Dedifferentiated amniotic fluid mesenchymal stem cell (primary cell): ENCODE measurements around the gene SKOR2.

ENCODE experiments used
- DNase-seq: peaks from one replicate; pipeline ENCODE4 v3.0.0-alpha.2; 2016; ENCODE audit errors: extremely low spot score

Gene SKOR2, protein sequence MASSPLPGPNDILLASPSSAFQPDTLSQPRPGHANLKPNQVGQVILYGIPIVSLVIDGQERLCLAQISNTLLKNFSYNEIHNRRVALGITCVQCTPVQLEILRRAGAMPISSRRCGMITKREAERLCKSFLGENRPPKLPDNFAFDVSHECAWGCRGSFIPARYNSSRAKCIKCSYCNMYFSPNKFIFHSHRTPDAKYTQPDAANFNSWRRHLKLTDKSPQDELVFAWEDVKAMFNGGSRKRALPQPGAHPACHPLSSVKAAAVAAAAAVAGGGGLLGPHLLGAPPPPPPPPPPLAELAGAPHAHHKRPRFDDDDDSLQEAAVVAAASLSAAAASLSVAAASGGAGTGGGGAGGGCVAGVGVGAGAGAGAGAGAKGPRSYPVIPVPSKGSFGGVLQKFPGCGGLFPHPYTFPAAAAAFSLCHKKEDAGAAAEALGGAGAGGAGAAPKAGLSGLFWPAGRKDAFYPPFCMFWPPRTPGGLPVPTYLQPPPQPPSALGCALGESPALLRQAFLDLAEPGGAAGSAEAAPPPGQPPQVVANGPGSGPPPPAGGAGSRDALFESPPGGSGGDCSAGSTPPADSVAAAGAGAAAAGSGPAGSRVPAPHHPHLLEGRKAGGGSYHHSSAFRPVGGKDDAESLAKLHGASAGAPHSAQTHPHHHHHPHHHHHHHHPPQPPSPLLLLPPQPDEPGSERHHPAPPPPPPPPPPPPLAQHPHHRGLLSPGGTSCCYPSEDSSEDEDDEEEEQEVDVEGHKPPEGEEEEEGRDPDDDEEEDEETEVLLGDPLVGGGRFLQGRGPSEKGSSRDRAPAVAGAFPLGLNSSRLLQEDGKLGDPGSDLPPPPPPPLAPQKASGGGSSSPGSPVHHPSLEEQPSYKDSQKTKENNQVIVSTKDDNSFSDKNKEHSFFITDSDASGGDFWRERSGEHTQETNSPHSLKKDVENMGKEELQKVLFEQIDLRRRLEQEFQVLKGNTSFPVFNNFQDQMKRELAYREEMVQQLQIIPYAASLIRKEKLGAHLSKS

DNA sequence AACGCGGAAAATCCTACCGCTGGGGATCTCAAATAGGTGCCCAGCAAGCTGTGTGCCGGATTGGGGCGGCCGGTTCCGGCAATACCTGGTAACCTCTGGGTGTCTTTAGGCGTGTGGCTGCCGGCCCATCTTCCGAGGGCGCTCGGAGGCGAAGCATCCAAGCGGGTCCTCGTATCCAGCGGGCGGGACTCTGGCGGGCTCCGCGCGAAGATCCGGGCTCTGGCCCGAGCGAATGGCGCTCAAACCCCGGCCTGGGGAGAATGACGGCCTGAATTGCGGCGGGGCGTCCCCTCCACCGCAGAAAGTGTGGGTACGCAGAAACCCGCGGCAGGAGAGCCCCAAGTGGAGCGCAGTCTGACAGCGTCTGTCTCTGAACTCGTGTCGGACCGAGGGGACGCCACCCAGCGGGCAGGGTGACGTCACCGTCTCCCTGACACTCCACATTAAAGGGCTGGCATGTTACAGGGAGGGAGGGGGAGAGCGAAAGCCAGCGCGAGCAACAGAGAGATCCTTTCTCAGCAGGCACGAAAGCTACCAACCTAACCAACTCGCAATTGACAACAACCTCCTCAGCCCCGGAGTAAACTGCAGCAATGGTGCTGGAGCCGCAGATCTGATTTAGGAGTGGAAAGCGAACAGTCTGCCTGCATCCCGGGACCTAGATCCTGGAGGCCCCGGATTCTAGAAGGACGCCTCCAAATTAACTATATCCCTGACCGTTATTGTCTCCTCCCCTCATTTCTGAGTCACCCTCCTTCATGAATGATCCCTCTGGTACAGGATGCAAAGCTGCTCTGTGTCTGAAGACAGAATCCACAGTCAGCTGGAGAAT is at the start of gene SKOR2:
SKOR2 (minus strand) TSS at position 372 of the 832 bp plus-strand sequence. CDS start 2,477 bp downstream, outside the sequence.
- no peak for DNase-seq

DNA sequence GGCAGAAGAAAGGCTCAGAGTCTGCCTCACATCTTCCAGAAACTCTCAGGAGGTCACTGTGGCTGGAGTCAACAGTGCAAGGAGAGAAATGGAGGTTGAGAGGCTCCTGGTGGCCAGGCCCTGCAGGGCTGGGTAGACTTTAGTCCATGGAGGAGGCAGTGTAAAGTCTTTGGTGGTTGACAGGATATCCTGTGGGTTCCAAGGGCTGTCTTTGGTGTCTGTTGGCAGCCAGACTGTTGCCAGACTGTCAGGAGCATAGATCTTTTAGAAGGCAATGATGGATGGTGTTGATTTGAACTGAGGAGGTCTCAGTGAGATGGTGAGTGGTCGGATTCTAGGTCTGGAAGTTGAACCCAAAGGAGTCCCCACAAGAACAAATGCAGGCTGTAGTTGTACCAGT is 45.0 kb upstream of the SKOR2 start:
- no peak for DNase-seq

DNA sequence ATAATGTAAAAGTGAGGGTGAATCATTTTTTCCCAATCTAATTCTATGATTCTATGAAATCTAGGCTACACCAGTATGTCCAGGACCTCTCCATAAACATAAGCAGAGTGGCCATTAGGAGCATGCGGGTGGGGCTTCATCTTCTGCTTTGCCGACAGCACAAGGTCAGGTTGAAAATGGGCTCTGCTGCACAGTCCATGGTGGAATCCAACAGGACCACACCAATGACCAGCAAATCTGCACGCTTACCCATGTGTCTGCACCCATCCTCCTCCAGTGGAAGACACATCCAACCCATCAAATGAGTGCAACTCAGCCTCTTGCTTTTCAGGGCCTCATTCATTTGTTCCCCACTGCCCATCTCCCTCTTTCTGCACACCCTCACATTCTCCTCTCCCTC is 43.3 kb upstream of the SKOR2 start:
- DNase-seq: no peak

DNA sequence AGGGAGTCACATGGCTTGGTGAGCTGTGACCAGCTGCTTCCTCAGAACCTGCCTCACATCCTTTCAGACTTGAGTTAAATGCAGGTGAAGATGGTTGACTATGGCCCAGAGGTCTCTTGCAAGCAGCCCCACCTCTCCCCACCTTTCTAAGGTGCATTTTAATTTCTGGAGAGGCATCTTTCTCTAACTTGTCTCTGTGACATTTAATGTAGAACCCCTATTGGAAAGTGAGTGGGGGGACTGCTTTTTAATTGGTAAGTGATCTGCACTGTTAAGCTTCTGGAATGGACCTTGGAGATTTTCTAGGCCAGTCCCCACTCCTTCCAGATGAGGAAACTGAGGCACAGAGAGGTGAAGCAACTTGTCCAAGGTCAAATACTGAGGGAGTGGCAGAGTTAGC is 37.3 kb upstream of the SKOR2 start:
- no peak for DNase-seq

DNA sequence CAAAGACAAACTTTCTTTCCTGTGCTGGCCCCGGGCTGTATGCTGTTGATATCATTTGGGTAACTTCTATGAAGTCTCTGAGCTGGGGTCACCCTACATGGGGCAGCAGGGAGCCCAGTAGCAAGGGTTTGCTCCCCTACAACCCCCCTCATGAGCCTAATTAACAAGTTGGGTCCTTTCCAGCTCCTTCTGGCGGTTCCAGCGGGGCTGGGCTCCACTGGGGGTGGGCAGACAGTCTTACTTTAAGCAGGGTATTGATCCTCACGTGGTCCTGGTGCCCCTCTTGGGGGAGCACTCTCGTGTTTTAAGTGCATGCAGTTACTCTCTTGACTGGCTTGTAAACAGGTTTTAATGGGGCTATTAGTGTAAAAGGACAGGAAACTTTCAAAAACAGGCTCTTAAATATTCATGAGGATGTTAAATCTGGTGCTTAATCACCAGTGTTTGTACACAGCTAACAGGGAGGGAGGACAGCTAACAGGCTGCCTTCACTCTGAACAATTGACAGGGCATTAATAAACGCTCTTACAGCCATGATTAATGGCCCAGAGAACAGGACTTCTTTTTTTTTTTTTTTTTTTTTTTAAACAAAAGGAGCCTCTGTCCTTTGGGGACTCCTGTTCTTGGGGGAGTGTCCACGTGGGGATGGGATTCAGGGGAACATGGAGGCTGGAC is 36.6 kb upstream of the SKOR2 start:
- DNase-seq: no peak

DNA sequence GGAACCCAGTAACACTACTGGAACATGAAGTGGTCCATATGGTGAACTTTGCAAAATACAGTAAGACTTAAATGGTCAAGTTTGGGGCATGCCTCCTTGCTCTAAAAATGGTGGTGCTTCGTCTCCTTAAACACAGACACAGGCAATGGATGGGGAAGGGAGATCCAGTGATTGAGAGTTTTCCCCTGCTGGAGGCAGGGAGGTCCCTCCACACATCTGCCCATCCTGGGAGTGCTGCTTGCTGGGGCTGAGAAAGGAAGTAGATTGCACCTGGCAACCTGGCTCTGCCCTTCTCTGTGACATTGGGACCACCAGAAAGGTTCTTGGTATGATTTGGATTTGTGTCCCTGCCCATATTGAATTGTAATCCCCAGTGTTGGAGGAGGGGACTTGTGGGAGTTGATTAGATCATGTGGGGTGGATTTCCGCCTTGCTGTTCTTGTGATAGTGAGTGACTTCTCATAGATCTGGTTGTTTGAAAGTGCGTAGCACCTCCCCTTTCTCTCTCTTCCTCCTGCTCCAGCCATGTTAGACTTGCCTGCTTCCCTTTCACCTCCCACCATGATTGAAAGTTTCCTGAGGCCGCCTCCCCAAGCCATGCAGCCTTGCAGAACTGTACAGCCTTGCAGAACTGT is 35.4 kb upstream of the SKOR2 start:
- no peak for DNase-seq

DNA sequence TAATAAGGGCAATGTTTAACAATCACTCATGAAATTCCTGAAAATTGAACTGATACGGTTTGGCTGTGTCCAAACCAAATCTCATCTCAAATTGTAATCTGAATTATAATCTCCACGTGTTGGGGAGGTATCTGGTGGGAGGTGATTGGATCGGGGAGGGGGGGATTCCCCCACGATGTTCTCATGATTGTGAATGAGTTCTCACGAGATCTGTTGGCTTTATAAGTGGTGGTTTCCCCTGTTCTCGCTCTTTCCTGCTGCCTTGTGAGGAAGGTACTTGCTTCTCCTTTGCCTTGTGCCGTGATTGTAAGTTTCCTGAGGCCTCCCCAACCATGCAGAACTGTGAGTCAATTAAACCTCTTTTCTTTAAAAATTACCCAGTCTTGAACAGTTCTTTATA is 34.0 kb upstream of the SKOR2 start:
- no peak for DNase-seq

DNA sequence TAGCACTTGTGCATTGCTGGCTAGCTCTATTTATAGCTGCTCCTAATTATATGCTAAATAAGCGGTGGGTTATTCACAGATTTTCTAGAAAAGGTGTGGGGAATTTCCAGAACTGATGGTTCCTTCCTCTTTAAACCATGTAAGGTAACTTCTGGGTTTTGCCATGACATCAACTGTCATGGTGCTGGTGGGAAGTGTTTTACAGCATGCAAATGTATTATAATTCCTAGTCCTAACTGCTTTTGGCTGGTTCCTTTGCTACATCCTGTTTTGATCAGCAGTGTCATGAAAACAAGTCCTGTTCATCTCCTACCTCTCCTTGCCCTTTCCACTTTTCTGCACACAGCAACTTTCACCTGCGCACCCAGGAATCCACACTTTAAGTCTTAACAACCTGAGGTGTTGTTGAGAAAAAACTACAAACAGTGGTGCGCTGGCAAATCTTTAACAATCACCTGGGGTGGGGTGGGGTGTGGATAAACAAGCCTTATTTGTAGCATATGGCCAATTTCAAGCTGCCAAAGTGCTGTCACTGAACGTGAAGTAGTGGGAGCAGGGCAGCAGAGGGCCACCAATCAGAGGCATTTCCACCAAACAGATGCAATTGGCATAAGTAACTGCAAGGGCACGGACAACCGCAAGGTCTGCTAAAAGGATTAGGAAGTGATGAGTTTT is 33.4 kb upstream of the SKOR2 start:
- DNase-seq: no peak

DNA sequence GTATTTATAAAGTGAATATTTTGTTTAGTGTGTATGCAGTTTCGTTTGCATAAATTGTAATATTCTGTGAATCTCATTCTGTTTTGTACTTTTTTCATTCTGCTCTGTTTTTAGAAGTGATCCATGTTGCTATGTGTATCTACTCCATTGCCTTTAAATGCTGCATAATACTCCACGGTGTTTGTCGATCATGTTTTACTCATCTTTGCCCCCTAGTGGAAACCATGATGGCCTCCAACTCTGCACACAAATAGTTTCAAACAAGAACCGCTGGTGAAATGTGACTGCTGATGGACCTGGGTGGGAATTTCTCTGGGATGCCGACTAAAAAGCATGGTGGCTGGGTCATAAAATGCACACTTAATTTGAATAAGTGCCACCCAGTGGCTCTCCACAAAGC is 32.0 kb upstream of the SKOR2 start:
- no peak for DNase-seq

DNA sequence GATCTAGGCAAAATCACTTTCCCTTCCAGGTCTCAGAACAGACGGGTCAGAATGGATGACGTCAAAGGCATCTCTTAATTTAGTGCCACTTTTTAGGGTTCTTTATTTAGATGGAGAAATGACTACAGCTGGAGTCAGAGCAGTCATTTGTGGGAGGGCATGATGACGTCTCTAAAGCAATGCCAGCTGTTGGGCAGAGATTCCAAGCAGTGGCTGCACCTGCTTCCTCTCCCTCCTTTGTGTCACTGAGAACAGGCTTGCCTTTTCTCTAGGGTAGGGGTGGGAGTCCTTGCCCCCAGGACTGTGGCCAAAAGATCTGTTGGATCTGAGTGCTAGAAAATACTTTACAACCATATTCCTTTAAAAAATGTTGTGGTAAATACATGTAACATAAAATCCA is 28.7 kb upstream of the SKOR2 start:
- no peak for DNase-seq

DNA sequence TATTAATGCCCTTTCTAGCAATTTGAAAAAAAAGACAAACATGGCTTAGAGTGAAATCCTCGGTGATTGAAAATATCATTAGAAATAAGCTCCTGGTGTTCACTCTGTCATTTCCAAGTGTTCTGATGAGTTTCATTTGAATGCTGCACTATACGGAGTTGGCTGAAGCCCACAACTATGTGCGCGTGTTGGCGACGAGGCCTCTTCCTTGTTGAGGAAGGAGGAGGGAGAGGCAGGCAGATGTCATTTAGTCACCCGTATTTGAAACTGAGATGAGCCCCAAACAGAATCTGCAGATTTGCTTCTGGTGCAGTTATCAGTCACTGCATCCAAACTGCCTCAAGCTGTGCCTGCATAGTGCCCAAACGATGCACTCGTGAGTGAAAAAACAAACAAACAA is 23.5 kb upstream of the SKOR2 start:
- no peak for DNase-seq

DNA sequence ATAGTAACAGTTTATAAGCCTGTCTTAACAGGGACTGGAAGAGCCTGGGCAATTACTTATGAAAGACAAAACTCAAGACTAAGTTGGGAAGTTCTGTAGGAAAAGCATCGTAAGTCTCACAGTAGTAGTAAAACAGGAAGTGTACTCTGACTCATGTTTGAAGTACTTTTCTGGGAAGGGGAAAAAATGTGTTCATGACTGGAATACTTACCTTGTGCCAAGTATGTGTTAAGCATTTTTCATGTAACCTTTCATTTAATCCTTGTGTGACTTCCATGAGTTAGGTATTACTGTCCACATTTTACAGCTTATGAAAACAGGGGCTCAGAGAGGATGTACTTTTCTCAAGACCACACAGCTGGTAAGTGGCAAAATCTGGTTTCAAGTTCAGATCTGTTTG is 13.7 kb upstream of the SKOR2 start:
- DNase-seq: no peak

DNA sequence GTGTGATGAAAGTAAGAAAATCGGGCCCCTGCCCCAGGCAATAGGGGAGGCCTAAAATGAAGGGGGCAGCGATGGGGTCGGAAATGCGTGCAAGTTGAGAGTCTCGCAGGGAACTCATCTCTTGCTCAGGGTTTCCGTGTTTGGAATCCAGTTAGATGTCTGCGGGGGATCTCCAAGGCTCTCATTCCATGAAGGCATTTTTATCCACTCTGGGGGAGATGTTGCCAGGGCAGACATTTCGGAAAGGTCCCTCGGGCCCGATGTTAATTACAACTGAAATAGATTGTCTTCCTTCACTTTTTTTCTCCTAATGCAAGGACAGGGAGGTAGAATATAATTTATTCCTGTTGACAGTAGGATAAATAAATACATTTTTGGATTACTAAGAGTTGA is 12.8 kb upstream of the SKOR2 start:
- no peak for DNase-seq

DNA sequence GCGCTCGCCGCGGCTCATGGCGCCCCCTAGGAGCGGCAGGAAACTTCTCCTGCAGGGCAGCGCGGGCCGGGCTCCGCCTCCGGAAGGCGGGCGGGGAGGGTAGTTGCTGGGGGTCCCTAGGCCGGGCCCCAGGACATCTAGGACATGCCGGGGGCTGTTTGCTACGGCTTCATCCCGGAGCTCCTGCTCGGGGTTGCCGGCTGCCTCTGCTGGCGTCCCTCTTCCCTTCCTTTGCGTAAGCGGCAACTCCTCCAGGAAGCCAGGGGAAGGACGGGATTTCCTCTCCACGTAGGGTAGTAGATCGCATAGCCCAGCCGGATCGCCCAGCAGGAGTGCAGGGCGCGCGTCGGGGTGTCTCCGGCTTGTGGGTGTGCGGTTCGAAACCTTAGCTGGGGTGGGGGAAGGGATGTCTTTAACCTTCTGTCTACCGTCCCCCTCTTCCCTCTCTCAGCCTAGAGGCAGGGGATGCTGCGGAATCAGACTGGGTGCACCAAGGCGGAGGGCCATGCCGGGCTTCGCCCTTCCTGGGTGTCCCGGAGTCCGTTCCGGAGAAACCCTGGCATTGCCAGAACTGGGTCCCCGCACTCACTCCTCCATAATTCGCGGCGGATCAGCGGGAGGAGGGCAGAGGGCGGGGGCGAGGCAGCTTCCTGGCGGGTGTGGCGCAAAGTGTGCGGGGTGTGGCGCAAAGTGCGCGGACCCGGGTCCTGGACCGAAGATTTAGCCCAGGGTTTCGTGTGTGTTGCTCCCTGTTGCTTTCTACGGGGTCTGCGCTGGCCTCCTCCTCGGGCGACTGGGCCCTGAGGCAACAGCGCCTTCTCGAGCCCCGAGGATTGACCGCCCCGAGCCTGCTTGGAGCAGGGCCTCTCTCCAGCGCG is 12.2 kb upstream of the SKOR2 start:
- DNase-seq: no peak

DNA sequence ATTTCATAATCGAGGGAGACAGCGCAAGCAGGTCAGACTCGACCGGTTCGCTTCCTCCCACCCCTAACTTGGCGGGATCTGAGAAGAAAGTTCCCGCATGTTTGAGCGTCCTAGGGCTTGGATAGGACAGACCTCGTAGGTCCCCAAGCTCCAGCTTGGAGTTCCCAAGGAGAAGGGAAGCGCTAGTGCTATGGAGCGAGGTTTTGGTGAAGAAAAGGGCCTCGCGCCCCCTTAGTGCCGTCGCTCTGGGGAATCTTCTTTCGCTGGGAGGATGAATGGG is 11.6 kb upstream of the SKOR2 start:
- no peak for DNase-seq

DNA sequence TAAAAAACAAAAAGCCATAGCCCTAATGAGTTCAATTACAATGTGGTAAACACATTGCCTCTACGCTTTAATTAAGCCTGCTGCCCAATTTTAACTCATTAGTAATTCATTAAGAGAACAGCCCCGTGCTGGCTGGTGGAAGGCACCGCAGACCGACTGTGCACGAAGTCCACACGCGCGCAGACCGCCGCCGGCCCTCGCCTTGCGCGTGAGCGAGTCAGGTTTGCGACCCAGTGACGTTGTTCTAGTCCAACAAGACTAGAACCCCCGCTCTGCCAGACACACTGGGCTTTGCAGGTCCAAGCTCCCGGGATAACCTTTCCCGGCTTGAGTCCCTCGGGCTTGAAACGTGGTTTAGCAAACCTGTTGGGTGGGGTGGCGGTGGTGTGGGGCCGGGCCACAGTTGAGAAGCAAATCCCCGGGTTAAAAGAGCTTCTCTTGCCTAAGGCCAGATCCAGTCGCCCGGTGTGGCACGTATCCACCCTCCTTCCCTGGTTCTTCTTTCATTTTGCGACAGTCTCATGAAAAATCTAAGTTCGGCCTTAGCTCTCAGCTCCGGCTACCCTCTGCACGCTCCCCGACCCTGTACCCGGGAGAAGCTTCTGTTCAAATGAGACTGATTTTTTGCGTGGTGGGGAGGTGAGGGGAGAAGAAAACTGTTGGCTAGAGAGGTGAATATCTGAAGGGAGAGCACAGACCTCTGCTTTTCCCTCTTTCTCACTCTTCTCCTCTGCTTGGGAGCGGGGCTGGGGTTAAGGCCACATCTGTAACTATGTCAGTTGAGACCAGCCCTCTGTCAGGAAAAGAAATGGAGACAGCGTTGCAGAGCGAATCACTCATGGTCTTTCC is 11.1 kb upstream of the SKOR2 start:
- no peak for DNase-seq

DNA sequence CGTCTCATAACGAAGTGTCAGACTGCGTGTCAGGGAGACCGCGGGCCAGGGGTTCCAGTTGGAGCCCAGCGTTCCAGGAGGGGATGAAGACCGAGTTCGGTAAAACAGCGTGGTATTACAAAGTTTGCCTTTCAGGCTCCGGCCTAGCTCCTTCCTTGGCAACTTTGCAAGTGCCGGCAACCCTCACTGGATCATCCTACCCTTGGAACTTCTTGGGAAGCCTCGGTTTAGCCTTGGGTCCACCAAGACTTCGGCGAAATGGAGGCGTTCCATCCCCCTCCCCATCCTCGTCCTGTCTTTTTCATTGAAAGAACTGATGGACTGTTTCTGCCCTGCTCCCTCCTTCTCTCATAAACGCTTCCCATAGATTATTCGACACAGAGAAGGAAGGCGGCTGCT is 10.4 kb upstream of the SKOR2 start:
- no peak for DNase-seq

DNA sequence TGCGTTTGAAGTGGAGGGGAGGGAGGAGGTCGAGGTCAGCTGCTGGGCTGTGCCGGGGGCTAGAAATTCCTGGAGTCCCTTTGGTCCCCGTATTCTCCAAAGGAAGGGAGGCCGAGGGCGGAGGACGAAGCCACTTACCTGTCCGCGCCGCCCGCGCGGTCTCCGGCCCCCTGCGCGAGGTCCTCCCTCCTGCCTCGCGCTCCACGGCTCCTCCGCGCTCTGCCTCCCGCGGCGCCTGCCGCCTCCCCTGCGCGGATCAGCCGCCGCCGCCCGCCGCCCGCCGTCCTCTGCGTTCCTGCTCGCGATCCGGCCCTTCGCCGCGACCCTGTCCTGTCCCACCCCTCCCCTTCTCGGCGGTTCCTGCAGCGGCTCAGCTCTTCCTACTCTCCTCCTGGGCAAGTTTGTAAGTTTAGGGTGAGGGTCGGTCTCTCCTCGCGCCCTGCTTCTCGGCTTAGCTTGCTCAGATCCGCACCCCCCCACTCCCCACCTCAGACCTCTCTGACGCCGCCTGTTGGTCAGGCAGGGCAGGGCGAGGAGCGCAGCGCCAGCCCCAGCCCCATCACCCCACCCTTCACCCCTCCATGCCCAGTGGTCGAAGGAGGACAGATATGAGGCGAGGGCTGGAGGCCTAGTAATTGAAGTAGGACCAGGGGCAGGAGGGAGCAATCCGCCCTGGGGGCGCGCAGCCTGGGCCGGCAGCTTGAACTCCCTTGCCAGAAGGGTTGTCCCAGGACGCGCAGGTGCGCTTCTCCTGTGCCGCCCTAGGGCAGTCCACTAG is 9.7 kb upstream of the SKOR2 start:
- no peak for DNase-seq
